DOHH2 (cell line): ENCODE data around the gene CTIF.

Experiments used
- H3F3A ChIP-seq: fragments of 200-600 bp; sonication (generic), shearing (Covaris generic); 2 replicates; pipeline ENCODE4 v1.6.0; 2016; ENCODE audit warnings: antibody characterized with exemption, mild to moderate bottlenecking; ENCODE audit not compliant: control insufficient read depth, insufficient read depth
- H3K27ac ChIP-seq: fragments of 200-600 bp; sonication (generic); 2 replicates; pipeline ENCODE4 v1.5.1; 2014; ENCODE audit warnings: low read depth, mild to moderate bottlenecking, low read length, moderate library complexity
- H3K27me3 ChIP-seq: fragments of 200-600 bp; sonication (generic); 2 replicates; pipeline ENCODE4 v1.6.1; 2014; ENCODE audit warnings: mild to moderate bottlenecking, low read length, mixed read lengths; ENCODE audit not compliant: control insufficient read depth
- H3K36me3 ChIP-seq: fragments of 200-600 bp; sonication (generic); 2 replicates; pipeline ENCODE4 v1.6.1; 2014; ENCODE audit warnings: mild to moderate bottlenecking, low read length, moderate library complexity, mixed read lengths; ENCODE audit not compliant: control insufficient read depth
- H3K4me1 ChIP-seq: fragments of 200-600 bp; sonication (generic); 2 replicates; pipeline ENCODE4 v1.6.1; 2014; ENCODE audit warnings: mild to moderate bottlenecking, low read length, mixed read lengths; ENCODE audit not compliant: control insufficient read depth
- H3K4me2 ChIP-seq: fragments of 200-600 bp; sonication (generic); 2 replicates; pipeline ENCODE4 v1.6.0; 2014; ENCODE audit warnings: mild to moderate bottlenecking, low read length, moderate library complexity
- H3K4me3 ChIP-seq: fragments of 200-600 bp; sonication (generic); 2 replicates; pipeline ENCODE4 v1.5.1; 2014; ENCODE audit warnings: mild to moderate bottlenecking, low read length, mixed read lengths
- H3K79me2 ChIP-seq: fragments of 200-600 bp; sonication (generic); 2 replicates; pipeline ENCODE4 v1.6.1; 2014; ENCODE audit warnings: mild to moderate bottlenecking, low read length, mixed read lengths; ENCODE audit not compliant: control insufficient read depth
- H3K9me2 ChIP-seq: fragments of 200-600 bp; sonication (generic); replicated peaks from 2 replicates; pipeline ENCODE4 v1.6.1; 2014; ENCODE audit warnings: mild to moderate bottlenecking, low read length, mixed read lengths; ENCODE audit not compliant: control insufficient read depth
- H3K9me3 ChIP-seq: fragments of 200-600 bp; sonication (generic); 2 replicates; pipeline ENCODE4 v1.6.1; 2014; ENCODE audit warnings: antibody characterized with exemption, low read length, mixed read lengths; ENCODE audit not compliant: control insufficient read depth, insufficient read depth
- H4K20me1 ChIP-seq: fragments of 200-600 bp; sonication (generic); 2 replicates; pipeline ENCODE4 v1.6.0; 2014; ENCODE audit warnings: low read depth, mild to moderate bottlenecking, antibody characterized with exemption, low read length, moderate library complexity; ENCODE audit not compliant: control insufficient read depth, insufficient read depth
- EZH2phosphoT487 ChIP-seq: fragments of 200-600 bp; sonication (generic); IDR thresholded peaks from 2 replicates; pipeline ENCODE4 v1.6.1; 2017; ENCODE audit warnings: borderline replicate concordance, mild to moderate bottlenecking, antibody characterized with exemption, low read length, moderate library complexity, mixed read lengths
- TF ChIP-seq, protein P1 (sequence below): fragments of 200-600 bp; sonication (generic); IDR thresholded peaks from one replicate; pipeline ENCODE4 v1.5.1; 2014; ENCODE audit warnings: antibody characterized with exemption, mild to moderate bottlenecking, low read depth, low read length; ENCODE audit not compliant: poor library complexity, severe bottlenecking

Gene CTIF

GRCh38 chr18:48634491-48634890 lies 95.7 kb downstream of the CTIF start:
- no peaks in the 10 kb centered on the region for H3K27me3 ChIP-seq
- no peaks in the 10 kb centered on the region for H3K9me2 ChIP-seq
- no peak overlapping the region for H3K27ac ChIP-seq
- H3K4me1 ChIP-seq = no peaks in the 10 kb centered on the region
- TF ChIP-seq, protein P1, sequence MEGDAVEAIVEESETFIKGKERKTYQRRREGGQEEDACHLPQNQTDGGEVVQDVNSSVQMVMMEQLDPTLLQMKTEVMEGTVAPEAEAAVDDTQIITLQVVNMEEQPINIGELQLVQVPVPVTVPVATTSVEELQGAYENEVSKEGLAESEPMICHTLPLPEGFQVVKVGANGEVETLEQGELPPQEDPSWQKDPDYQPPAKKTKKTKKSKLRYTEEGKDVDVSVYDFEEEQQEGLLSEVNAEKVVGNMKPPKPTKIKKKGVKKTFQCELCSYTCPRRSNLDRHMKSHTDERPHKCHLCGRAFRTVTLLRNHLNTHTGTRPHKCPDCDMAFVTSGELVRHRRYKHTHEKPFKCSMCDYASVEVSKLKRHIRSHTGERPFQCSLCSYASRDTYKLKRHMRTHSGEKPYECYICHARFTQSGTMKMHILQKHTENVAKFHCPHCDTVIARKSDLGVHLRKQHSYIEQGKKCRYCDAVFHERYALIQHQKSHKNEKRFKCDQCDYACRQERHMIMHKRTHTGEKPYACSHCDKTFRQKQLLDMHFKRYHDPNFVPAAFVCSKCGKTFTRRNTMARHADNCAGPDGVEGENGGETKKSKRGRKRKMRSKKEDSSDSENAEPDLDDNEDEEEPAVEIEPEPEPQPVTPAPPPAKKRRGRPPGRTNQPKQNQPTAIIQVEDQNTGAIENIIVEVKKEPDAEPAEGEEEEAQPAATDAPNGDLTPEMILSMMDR = no peak
- no peaks in the 10 kb centered on the region for H3K36me3 ChIP-seq
- H3F3A ChIP-seq = no peaks in the 10 kb centered on the region
- H3K4me2 ChIP-seq = no peak overlapping the region
- H3K79me2 ChIP-seq = no peaks in the 10 kb centered on the region
- no peaks in the 10 kb centered on the region for H3K9me3 ChIP-seq
- H4K20me1 ChIP-seq = no peaks in the 10 kb centered on the region
- no peak overlapping the region for H3K4me3 ChIP-seq

DNA sequence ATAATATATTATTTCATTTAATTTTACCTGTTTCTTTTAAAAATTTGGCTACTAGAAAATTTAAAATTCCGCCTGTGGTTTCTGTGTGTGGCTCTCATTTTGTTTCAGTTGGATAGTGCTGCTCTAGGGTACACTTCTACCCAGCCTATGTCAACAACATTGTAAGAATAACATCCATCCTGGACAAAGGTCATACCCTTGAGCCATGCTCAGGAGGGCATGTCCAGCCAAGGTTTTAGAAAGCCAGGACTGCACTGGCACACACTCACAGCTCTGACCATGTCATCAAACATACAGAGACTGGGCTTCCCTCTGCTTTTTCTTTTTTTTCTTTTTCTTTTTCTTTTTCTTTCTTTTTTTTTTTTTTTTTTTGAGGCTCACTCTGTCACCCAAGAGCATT lies 96.1 kb downstream of the CTIF start:
- Histone ChIP-seq H4K20me1 (no peaks in the 10 kb centered on the region), H3K27ac (no peak overlapping the region), H3K4me1 (no peaks in the 10 kb centered on the region), H3K9me2 (no peaks in the 10 kb centered on the region), H3K4me2 (no peak overlapping the region), H3K4me3 (no peak overlapping the region), H3F3A (no peaks in the 10 kb centered on the region), H3K79me2 (no peaks in the 10 kb centered on the region), H3K9me3 (no peaks in the 10 kb centered on the region), H3K36me3 (no peaks in the 10 kb centered on the region), H3K27me3 (no peaks in the 10 kb centered on the region)
- TF ChIP-seq, protein P1 = no peak
- no peak for TF ChIP-seq EZH2phosphoT487

DNA sequence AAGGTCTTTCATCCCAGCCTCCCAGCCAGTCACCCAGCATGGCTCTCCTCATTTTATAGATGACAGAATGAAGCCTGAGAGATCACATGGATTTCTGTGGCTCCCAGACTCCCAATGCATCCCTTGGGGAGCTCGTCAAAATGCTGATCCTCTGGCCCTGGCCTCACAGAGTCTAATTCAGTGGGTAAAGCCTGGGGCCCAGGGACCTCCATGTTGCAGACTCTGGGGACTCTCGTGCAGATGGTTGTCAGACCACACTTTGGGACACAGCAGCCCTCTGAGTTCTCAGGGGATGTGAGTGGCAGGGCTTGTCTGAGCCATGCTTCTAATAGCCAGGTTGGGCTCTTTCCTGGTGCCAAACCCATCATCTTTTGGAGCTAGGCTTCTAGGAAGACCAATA lies 97.0 kb downstream of the CTIF start:
- H4K20me1 ChIP-seq = no peaks in the 10 kb centered on the region
- no peaks in the 10 kb centered on the region for H3K79me2 ChIP-seq
- H3F3A ChIP-seq = no peaks in the 10 kb centered on the region
- no peak for TF ChIP-seq EZH2phosphoT487
- TF ChIP-seq, protein P1 = no peak
- H3K4me2 ChIP-seq = no peak overlapping the region
- no peak overlapping the region for H3K27ac ChIP-seq
- no peaks in the 10 kb centered on the region for H3K36me3 ChIP-seq
- H3K9me3 ChIP-seq = no peaks in the 10 kb centered on the region
- no peaks in the 10 kb centered on the region for H3K9me2 ChIP-seq
- no peaks in the 10 kb centered on the region for H3K4me1 ChIP-seq
- H3K4me3 ChIP-seq = no peak overlapping the region
- H3K27me3 ChIP-seq = no peaks in the 10 kb centered on the region

GRCh38 chr18:48636436-48636835 lies 97.6 kb downstream of the CTIF start:
- no peaks in the 10 kb centered on the region for H3F3A ChIP-seq
- no peaks in the 10 kb centered on the region for H3K9me2 ChIP-seq
- no peaks in the 10 kb centered on the region for H3K9me3 ChIP-seq
- no peaks in the 10 kb centered on the region for H3K27me3 ChIP-seq
- no peak overlapping the region for H3K4me2 ChIP-seq
- H4K20me1 ChIP-seq = no peaks in the 10 kb centered on the region
- TF ChIP-seq, protein P1 = no peak
- no peak for TF ChIP-seq EZH2phosphoT487
- no peaks in the 10 kb centered on the region for H3K4me1 ChIP-seq
- no peaks in the 10 kb centered on the region for H3K36me3 ChIP-seq
- no peak overlapping the region for H3K4me3 ChIP-seq
- H3K79me2 ChIP-seq = no peaks in the 10 kb centered on the region
- no peak overlapping the region for H3K27ac ChIP-seq
